Measurements from ENCODE around the gene ATOH8. TPM values are rescaled to one million over a fixed set of nuclear protein-coding genes. Genes with fewer than 3 reads are reported as not detected.

ATOH8 gene
- total RNA-seq, 5 donors from 2014 or later (not counting 1 experiment from before 2014, with no cell fraction given), result 0.20 TPM; not detected in 4

- Histone ChIP-seq H3K4me1 (ENCODE audit: control insufficient read depth in 1 of 2, extremely low read depth in 1 of 2, insufficient read depth in 2 of 2, low read length in 2 of 2) (no peaks in the 10 kb centered on the region), H3K36me3 (ENCODE audit: control insufficient read depth in 2 of 2, extremely low read depth in 1 of 2, insufficient read depth in 1 of 2, low read length in 1 of 2) (no peaks in the 10 kb centered on the region), H3K9me3 (no peaks in the 10 kb centered on the region), H3K27ac (ENCODE audit: low read length) (no peak overlapping the region), H3K4me3 (ENCODE audit: control insufficient read depth in 1 of 2, extremely low read depth in 1 of 2, low read length in 1 of 2) (no peak overlapping the region), H3K27me3 (replicated peaks in 1 of 2; ENCODE audit: control insufficient read depth in 2 of 2, extremely low read depth in 1 of 2, insufficient read depth in 2 of 2, low read length in 1 of 2) (peaks cover 0 to 36% of the 10 kb centered on the region in 2 experiments)
- ChIA-PET CTCF (no interaction called here), POLR2A (no interaction called here)
- Mint-ChIP-seq H3K4me3 (no peak overlapping the region), H3K9me3 (no peaks in the 10 kb centered on the region), H3K27ac (no peak overlapping the region), H3K36me3 (no peaks in the 10 kb centered on the region), H3K27me3 (peaks cover 25 to 37% of the 10 kb centered on the region in 2 donors), H3K4me1 (peaks cover 0 to 9% (median 0%) of the 10 kb centered on the region in 3 donors)
- WGBS (ENCODE audit: insufficient coverage), result 84% methylated on average over 3 of the region's 4 CpGs
- no peak for DNase-seq
- no peak for ATAC-seq (replicated peaks in 1 of 4)
Measured at GRCh38 chr2:85737961-85738360, 15.8 kb upstream of the ATOH8 start.

GRCh38 chr2:85740193-85740592 lies 13.6 kb upstream of the ATOH8 start:
- Histone ChIP-seq H3K9me3 (no peaks in the 10 kb centered on the region), H3K4me3 (ENCODE audit: control insufficient read depth in 1 of 2, extremely low read depth in 1 of 2, low read length in 1 of 2) (no peak overlapping the region), H3K36me3 (ENCODE audit: control insufficient read depth in 2 of 2, extremely low read depth in 1 of 2, insufficient read depth in 1 of 2, low read length in 1 of 2) (no peaks in the 10 kb centered on the region), H3K27me3 (replicated peaks in 1 of 2; ENCODE audit: control insufficient read depth in 2 of 2, extremely low read depth in 1 of 2, insufficient read depth in 2 of 2, low read length in 1 of 2) (peaks cover 0 to 46% of the 10 kb centered on the region in 2 experiments), H3K4me1 (ENCODE audit: control insufficient read depth in 1 of 2, extremely low read depth in 1 of 2, insufficient read depth in 2 of 2, low read length in 2 of 2) (no peaks in the 10 kb centered on the region), H3K27ac (ENCODE audit: low read length) (no peak overlapping the region)
- Mint-ChIP-seq H3K9me3 (no peaks in the 10 kb centered on the region), H3K27ac (no peak overlapping the region), H3K27me3 (peaks cover 37 to 52% of the 10 kb centered on the region in 2 donors), H3K4me3 (no peak overlapping the region), H3K36me3 (no peaks in the 10 kb centered on the region), H3K4me1 (peaks cover 0 to 9% (median 0%) of the 10 kb centered on the region in 3 donors)
- ATAC-seq (replicated peaks in 1 of 4) (no peak), DNase-seq (no peak)
- ChIA-PET CTCF (interaction anchor here in 1 of 2 donors (1.8 kb wide), 1 partner anchor 9 kb away, joined by 8 read pairs; no protein-coding TSS in a partner anchor), POLR2A (interaction anchor here in 1 of 2 donors (0.6 kb wide), 1 partner anchor 75 kb away, joined by 4 read pairs; no protein-coding TSS in a partner anchor)
- WGBS (ENCODE audit: insufficient coverage), result 94% methylated on average over 3 of the region's 4 CpGs

- Histone ChIP-seq H3K4me3 (ENCODE audit: control insufficient read depth in 1 of 2, extremely low read depth in 1 of 2, low read length in 1 of 2) (no peak overlapping the region), H3K9me3 (no peaks in the 10 kb centered on the region), H3K27ac (ENCODE audit: low read length) (no peak overlapping the region), H3K4me1 (ENCODE audit: control insufficient read depth in 1 of 2, extremely low read depth in 1 of 2, insufficient read depth in 2 of 2, low read length in 2 of 2) (no peaks in the 10 kb centered on the region), H3K27me3 (replicated peaks in 1 of 2; ENCODE audit: control insufficient read depth in 2 of 2, extremely low read depth in 1 of 2, insufficient read depth in 2 of 2, low read length in 1 of 2) (peaks cover 0 to 56% of the 10 kb centered on the region in 2 experiments), H3K36me3 (ENCODE audit: control insufficient read depth in 2 of 2, extremely low read depth in 1 of 2, insufficient read depth in 1 of 2, low read length in 1 of 2) (no peaks in the 10 kb centered on the region)
- Mint-ChIP-seq H3K4me3 (no peak overlapping the region), H3K27me3 (peaks cover 45 to 56% of the 10 kb centered on the region in 2 donors), H3K27ac (peak overlapping the region in 1 of 2 donors; percentile 47), H3K9me3 (no peaks in the 10 kb centered on the region), H3K4me1 (peaks cover 0 to 15% (median 0%) of the 10 kb centered on the region in 3 donors), H3K36me3 (no peaks in the 10 kb centered on the region)
- no peak for DNase-seq
- 77% methylated on average over 9 of the region's 9 CpGs for WGBS (ENCODE audit: insufficient coverage)
- CTCF ChIA-PET, result interaction anchor here in 1 of 2 donors (0.5 to 1.8 kb wide), 2 partner anchors 8 to 387 kb away, joined by 5 to 8 read pairs; no protein-coding TSS in a partner anchor
- no peak for ATAC-seq (replicated peaks in 1 of 4)
- POLR2A ChIA-PET, result no interaction called here
Measured at GRCh38 chr2:85741211-85741832, 12.5 kb upstream of the ATOH8 start.

DNA sequence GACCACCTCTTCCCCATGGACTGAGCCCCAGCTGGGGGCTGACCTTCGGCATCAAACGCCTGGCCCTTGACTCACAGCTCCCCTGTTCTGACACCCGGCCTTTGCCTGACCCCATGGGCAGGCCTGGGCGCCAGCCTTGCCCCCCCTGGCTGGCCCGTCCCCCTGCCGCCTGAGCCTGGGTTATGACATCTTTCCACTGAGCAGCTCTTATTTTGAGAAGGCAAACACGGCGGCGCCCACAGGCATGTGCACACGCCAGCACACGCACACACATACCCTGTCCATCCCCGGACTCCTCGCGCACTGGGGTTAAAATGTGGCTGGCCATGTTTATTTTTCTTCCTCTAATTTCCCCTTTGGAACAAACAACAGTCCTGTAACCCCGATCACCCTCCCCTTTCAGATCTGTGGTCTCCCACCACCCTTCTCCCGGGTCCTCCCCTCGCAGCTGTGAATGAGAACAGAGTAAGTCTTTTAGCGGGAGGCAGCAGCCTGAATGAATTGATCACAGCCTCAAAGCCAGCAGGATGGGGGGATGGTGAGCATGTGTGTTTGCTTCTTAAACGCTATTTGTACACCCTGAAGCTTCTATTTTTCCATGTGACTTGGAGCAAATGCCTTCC lies 11.8 kb upstream of the ATOH8 start:
- Mint-ChIP-seq H3K4me3 (no peak overlapping the region), H3K27ac (no peak overlapping the region), H3K27me3 (peaks cover 43 to 58% of the 10 kb centered on the region in 2 donors), H3K4me1 (peaks cover 0 to 16% (median 0%) of the 10 kb centered on the region in 3 donors), H3K9me3 (no peaks in the 10 kb centered on the region), H3K36me3 (no peaks in the 10 kb centered on the region)
- POLR2A ChIA-PET, result no interaction called here
- CTCF ChIA-PET, result interaction anchor here (0.5 to 0.6 kb wide), 2 partner anchors 23 to 386 kb away, joined by 3 to 5 read pairs; no protein-coding TSS in a partner anchor
- no peaks in the 10 kb centered on the region for H3K4me1 ChIP-seq (ENCODE audit: control insufficient read depth in 1 of 2, extremely low read depth in 1 of 2, insufficient read depth in 2 of 2, low read length in 2 of 2)
- 86% methylated on average over 12 of the region's 19 CpGs for WGBS (ENCODE audit: insufficient coverage)
- DNase-seq (no peak), ATAC-seq (replicated peaks in 1 of 4) (no peak)
- H3K27me3 ChIP-seq (replicated peaks in 1 of 2; ENCODE audit: control insufficient read depth in 2 of 2, extremely low read depth in 1 of 2, insufficient read depth in 2 of 2, low read length in 1 of 2), result peaks cover 0 to 59% of the 10 kb centered on the region in 2 experiments
- H3K4me3 ChIP-seq (ENCODE audit: control insufficient read depth in 1 of 2, extremely low read depth in 1 of 2, low read length in 1 of 2), result no peak overlapping the region
- no peaks in the 10 kb centered on the region for H3K36me3 ChIP-seq (ENCODE audit: control insufficient read depth in 2 of 2, extremely low read depth in 1 of 2, insufficient read depth in 1 of 2, low read length in 1 of 2)
- no peaks in the 10 kb centered on the region for H3K9me3 ChIP-seq
- H3K27ac ChIP-seq (ENCODE audit: low read length), result no peak overlapping the region

DNA sequence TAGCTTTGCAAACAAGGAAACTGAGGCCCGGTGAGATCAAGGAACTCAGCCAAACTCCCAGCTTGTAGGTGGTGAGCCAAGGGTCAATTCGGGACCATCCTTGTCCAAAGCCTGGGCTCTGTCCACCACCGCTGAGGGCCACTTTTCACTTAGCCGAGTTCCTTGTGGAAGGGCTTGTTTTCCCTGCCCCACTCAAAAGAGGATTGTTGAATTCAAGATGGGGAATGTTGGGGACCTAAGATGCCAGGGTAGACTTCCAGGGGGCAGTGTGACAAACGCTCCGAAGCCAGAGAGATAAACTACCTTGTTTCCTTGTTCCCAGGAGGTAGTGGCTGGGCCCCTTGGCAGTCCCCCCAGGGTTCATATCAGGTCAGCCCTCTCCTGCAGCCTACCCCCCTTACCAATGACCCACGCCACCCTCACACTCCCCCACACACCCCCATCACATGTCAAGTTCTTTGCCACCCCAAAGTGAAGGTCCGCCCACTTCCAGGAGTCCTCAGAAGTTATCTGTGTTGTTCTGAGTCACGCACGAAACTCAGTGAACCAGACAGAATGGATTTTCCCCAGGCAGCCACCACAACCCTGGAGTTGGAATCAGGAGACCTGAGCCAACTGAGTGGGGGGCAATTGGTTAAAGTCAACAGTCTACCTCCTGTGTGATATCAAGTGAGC lies 10.3 kb upstream of the ATOH8 start:
- no peak for ATAC-seq (replicated peaks in 1 of 4)
- CTCF ChIA-PET, result no interaction called here
- Mint-ChIP-seq H3K4me3 (no peak overlapping the region), H3K27me3 (peaks cover 46 to 61% of the 10 kb centered on the region in 2 donors), H3K4me1 (peaks cover 0 to 16% (median 0%) of the 10 kb centered on the region in 3 donors), H3K27ac (no peak overlapping the region), H3K36me3 (no peaks in the 10 kb centered on the region), H3K9me3 (no peaks in the 10 kb centered on the region)
- POLR2A ChIA-PET, result no interaction called here
- Histone ChIP-seq H3K36me3 (ENCODE audit: control insufficient read depth in 2 of 2, extremely low read depth in 1 of 2, insufficient read depth in 1 of 2, low read length in 1 of 2) (no peaks in the 10 kb centered on the region), H3K27ac (ENCODE audit: low read length) (no peak overlapping the region), H3K9me3 (no peaks in the 10 kb centered on the region), H3K4me1 (ENCODE audit: control insufficient read depth in 1 of 2, extremely low read depth in 1 of 2, insufficient read depth in 2 of 2, low read length in 2 of 2) (no peaks in the 10 kb centered on the region), H3K27me3 (replicated peaks in 1 of 2; ENCODE audit: control insufficient read depth in 2 of 2, extremely low read depth in 1 of 2, insufficient read depth in 2 of 2, low read length in 1 of 2) (peaks cover 0 to 65% of the 10 kb centered on the region in 2 experiments), H3K4me3 (ENCODE audit: control insufficient read depth in 1 of 2, extremely low read depth in 1 of 2, low read length in 1 of 2) (no peak overlapping the region)
- no peak for DNase-seq
- WGBS (ENCODE audit: insufficient coverage), result 75% methylated on average over 9 of the region's 10 CpGs

DNA sequence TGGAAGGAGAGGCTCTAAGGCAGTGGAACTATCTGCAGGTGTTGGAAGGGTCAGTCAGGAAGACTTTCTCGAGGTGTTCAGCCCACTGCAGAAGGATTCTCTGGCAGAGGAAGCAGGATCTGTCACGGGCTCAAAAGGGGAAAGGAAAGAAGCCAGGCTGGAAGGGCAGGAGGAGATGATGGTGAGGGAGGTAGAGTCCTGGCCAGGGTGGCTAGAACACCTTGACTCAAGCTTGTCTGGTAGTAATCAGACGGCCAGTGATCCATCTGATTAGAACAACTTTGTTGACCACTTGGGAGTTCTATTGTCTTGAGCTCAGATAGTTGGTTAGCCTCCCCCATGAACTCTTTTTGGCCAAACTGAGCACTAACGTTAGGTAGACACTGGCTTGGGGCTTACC lies 9.7 kb upstream of the ATOH8 start:
- H3K4me3 ChIP-seq (ENCODE audit: control insufficient read depth in 1 of 2, extremely low read depth in 1 of 2, low read length in 1 of 2), result no peak overlapping the region
- no peak for ATAC-seq (replicated peaks in 1 of 4)
- Mint-ChIP-seq H3K9me3 (no peaks in the 10 kb centered on the region), H3K27ac (no peak overlapping the region), H3K4me1 (peaks cover 0 to 16% (median 0%) of the 10 kb centered on the region in 3 donors), H3K4me3 (no peak overlapping the region), H3K36me3 (no peaks in the 10 kb centered on the region), H3K27me3 (peaks cover 46 to 62% of the 10 kb centered on the region in 2 donors)
- peaks cover 0 to 69% of the 10 kb centered on the region in 2 experiments for H3K27me3 ChIP-seq (replicated peaks in 1 of 2; ENCODE audit: control insufficient read depth in 2 of 2, extremely low read depth in 1 of 2, insufficient read depth in 2 of 2, low read length in 1 of 2)
- no peaks in the 10 kb centered on the region for H3K9me3 ChIP-seq
- 58% methylated on average over 3 of the region's 4 CpGs for WGBS (ENCODE audit: insufficient coverage)
- no peaks in the 10 kb centered on the region for H3K4me1 ChIP-seq (ENCODE audit: control insufficient read depth in 1 of 2, extremely low read depth in 1 of 2, insufficient read depth in 2 of 2, low read length in 2 of 2)
- DNase-seq, result no peak
- no peak overlapping the region for H3K27ac ChIP-seq (ENCODE audit: low read length)
- ChIA-PET POLR2A (interaction anchor here in 1 of 2 donors (0.6 kb wide), 1 partner anchor 12 kb away, joined by 6 read pairs; no protein-coding TSS in a partner anchor), CTCF (no interaction called here)
- H3K36me3 ChIP-seq (ENCODE audit: control insufficient read depth in 2 of 2, extremely low read depth in 1 of 2, insufficient read depth in 1 of 2, low read length in 1 of 2), result no peaks in the 10 kb centered on the region
